ENCODE results near the gene EPS8. TPM values are rescaled to one million over a fixed set of nuclear protein-coding genes. Genes with fewer than 3 reads are reported as not detected.
A peak's percentile ranks its signal among the peaks of the same experiment; 100 is the strongest.

The EPS8 gene
- polyA plus RNA-seq, 1 of the 3 experiments (the other 2 are of a cell fraction): 19.8 TPM

- H3K27me3 ChIP-seq (ENCODE audit: insufficient read depth): no peaks in the 10 kb centered on the region
- peaks cover 11 to 12% of the 10 kb centered on the region in 2 experiments; a peak in 3 of 4 replicates for H3K4me1 ChIP-seq (ENCODE audit: control insufficient read depth in 1 of 2, insufficient read depth in 2 of 2, low read depth in 1 of 2, low read length in 1 of 2)
- WGBS (ENCODE audit: low lambda C conversion rate): 53% methylated on average over 4 of the region's 4 CpGs
- ChIA-PET POLR2A (no interaction called here), CTCF (interaction anchor here (1.8 kb wide), 1 partner anchor 15 kb away, joined by 5 read pairs; no protein-coding TSS in a partner anchor)
- H3F3A ChIP-seq (replicated peaks; ENCODE audit: insufficient read depth): no peaks in the 10 kb centered on the region
- H3K27ac ChIP-seq (ENCODE audit: low read depth in 2 of 2, low read length in 1 of 2): peak overlapping the region in 1 of 2 experiments; percentile 79; a peak in 2 of 4 replicates
- H3K36me3 ChIP-seq (replicated peaks in 1 of 2; ENCODE audit: control insufficient read depth in 1 of 2, insufficient read depth in 2 of 2, low read length in 1 of 2): peaks cover 0 to 6% of the 10 kb centered on the region in 2 experiments
- peak overlapping the region; percentile 82 for H3K4me2 ChIP-seq
- TF ChIP-seq PBX3 (IDR thresholded peaks at IDR 0.05) (0 out of 2 replicates have a peak, but pooled peaks have one; percentile 52), POLR2AphosphoS5 (IDR thresholded peaks at IDR 0.05; ENCODE audit: low read depth, low read length) (no peak), MXI1 (IDR thresholded peaks at IDR 0.05; ENCODE audit: low read depth, low read length) (0 out of 2 replicates have a peak, but pooled peaks have one; percentile 18), MEF2A (IDR thresholded peaks at IDR 0.05; ENCODE audit: borderline replicate concordance, low read depth) (no peak), MAX (IDR thresholded peaks at IDR 0.05; ENCODE audit: low read depth) (peak; percentile 44; the same call in 1 of the 2 replicates), ELF1 (IDR thresholded peaks at IDR 0.05) (no peak)
- no peaks in the 10 kb centered on the region for H4K20me1 ChIP-seq (ENCODE audit: insufficient read depth)
- H3K79me2 ChIP-seq (ENCODE audit: insufficient read depth): peaks cover 61% of the 10 kb centered on the region
- DNase-seq: no peak
- no peaks in the 10 kb centered on the region for H3K9me2 ChIP-seq
- H3K4me3 ChIP-seq (ENCODE audit: low read depth in 2 of 2, low read length in 1 of 2): peak overlapping the region; percentile 75 to 93; a peak in 3 of 4 replicates
- H2AFZ ChIP-seq (ENCODE audit: low read depth): peak overlapping the region; percentile 71; the same call in 1 of the 2 replicates
- H3K9ac ChIP-seq: peak overlapping the region; percentile 88
- no peaks in the 10 kb centered on the region for H3K9me3 ChIP-seq
These were observed 1.4 kb downstream of the EPS8 start for GRCh38 chr12:15787778-15788177.

- peaks cover 12% of the 10 kb centered on the region in 2 experiments; a peak in 3 of 4 replicates for H3K4me1 ChIP-seq (ENCODE audit: control insufficient read depth in 1 of 2, insufficient read depth in 2 of 2, low read depth in 1 of 2, low read length in 1 of 2)
- no peak overlapping the region for H3K4me3 ChIP-seq (ENCODE audit: low read depth in 2 of 2, low read length in 1 of 2)
- H3K36me3 ChIP-seq (replicated peaks in 1 of 2; ENCODE audit: control insufficient read depth in 1 of 2, insufficient read depth in 2 of 2, low read length in 1 of 2): peaks cover 0 to 7% of the 10 kb centered on the region in 2 experiments
- peaks cover 71% of the 10 kb centered on the region for H3K79me2 ChIP-seq (ENCODE audit: insufficient read depth)
- DNase-seq: no peak
- H3K9me2 ChIP-seq: no peaks in the 10 kb centered on the region
- H4K20me1 ChIP-seq (ENCODE audit: insufficient read depth): no peaks in the 10 kb centered on the region
- ChIA-PET CTCF (no interaction called here), POLR2A (no interaction called here)
- peaks cover 4% of the 10 kb centered on the region for H3F3A ChIP-seq (replicated peaks; ENCODE audit: insufficient read depth)
- no peak overlapping the region for H2AFZ ChIP-seq (ENCODE audit: low read depth)
- no peak overlapping the region for H3K27ac ChIP-seq (ENCODE audit: low read depth in 2 of 2, low read length in 1 of 2)
- no peaks in the 10 kb centered on the region for H3K9me3 ChIP-seq
- H3K27me3 ChIP-seq (ENCODE audit: insufficient read depth): no peaks in the 10 kb centered on the region
- H3K9ac ChIP-seq: peak overlapping the region; percentile 88; the same call in 1 of the 2 replicates
- peak overlapping the region; percentile 82; the same call in 1 of the 2 replicates for H3K4me2 ChIP-seq
- TF ChIP-seq SIN3A (IDR thresholded peaks at IDR 0.05; ENCODE audit: borderline replicate concordance, low read depth, low read length): no peak
- TF ChIP-seq USF2 (IDR thresholded peaks at IDR 0.05; ENCODE audit: borderline replicate concordance, low read depth, low read length): no peak
- TF ChIP-seq GATA2 (CRISPR knock-in tag; IDR thresholded peaks at IDR 0.05): no peak
- TF ChIP-seq USF1 (IDR thresholded peaks at IDR 0.05; ENCODE audit: borderline replicate concordance, low read depth): no peak
- no peak for TF ChIP-seq CTCF (IDR thresholded peaks at IDR 0.05)
- no peak for TF ChIP-seq CHD2 (IDR thresholded peaks at IDR 0.05; ENCODE audit: low read length, partially characterized antibody)
- no peak for TF ChIP-seq FOSL2 (IDR thresholded peaks at IDR 0.05; ENCODE audit: borderline replicate concordance, low read depth)
- no peak for TF ChIP-seq GABPA (IDR thresholded peaks at IDR 0.05; ENCODE audit: low read depth)
- TF ChIP-seq MXI1 (IDR thresholded peaks at IDR 0.05; ENCODE audit: low read depth, low read length): no peak
- TF ChIP-seq POLR2AphosphoS5 (IDR thresholded peaks at IDR 0.05; ENCODE audit: low read depth, low read length): no peak
- no peak for TF ChIP-seq EZH2phosphoT487 (IDR thresholded peaks at IDR 0.05; ENCODE audit: borderline replicate concordance, low read depth)
- TF ChIP-seq ZBTB33 (IDR thresholded peaks at IDR 0.05; ENCODE audit: borderline replicate concordance, low read depth): no peak
- TF ChIP-seq EP300 (IDR thresholded peaks at IDR 0.05; ENCODE audit: borderline replicate concordance in 1 of 2, low read depth in 1 of 2, low read length in 1 of 2): no peak
- no peak for TF ChIP-seq RAD21 (IDR thresholded peaks at IDR 0.05; ENCODE audit: low read length)
- no peak for TF ChIP-seq RFX5 (IDR thresholded peaks at IDR 0.05; ENCODE audit: low read length)
- no peak for TF ChIP-seq FOXM1 (IDR thresholded peaks at IDR 0.05; ENCODE audit: low read depth)
- 56% methylated on average over 2 of the region's 2 CpGs for WGBS (ENCODE audit: low lambda C conversion rate)
These were observed 2.4 kb downstream of the EPS8 start for GRCh38 chr12:15786772-15787171.

All from SK-N-SH (cell line).